ENCODE results near the gene NEO1.

Gene NEO1

DNA sequence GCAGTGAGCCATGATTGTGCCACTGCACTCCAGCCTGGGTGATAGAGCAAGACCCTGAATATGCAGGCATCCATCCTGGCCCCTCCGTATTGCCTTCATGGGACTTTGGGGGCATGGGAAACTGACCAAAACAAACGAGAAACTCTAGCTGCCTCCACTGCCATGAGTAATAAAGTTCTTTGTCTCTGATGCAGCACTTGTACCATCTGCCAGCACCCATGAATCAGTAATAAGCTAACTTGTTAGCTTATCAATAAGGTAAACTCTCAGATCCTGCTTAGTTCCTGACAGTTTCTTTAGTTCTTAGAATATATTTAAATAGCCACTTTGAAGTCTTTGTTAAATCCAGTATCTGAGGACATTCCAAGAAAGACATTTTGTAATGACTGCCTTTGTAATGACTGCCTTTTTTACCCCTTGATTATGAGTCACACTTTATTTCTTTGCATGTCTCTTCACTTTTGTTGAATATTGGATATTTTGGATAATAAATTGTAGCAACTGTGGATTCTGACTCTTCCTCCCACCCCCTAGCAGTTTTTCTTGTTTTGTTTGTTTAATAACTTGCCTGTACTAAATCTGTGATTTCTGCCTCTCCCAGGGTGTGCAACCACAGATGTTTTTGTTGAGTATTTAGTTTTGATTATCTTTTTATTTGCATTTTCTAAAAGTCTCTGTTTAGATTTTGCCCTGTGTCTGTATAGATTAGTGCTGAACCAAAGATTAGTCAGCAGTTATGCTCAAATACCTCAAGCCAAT, 179.6 kb downstream of the NEO1 start:
- TF ChIP-seq, protein P1, sequence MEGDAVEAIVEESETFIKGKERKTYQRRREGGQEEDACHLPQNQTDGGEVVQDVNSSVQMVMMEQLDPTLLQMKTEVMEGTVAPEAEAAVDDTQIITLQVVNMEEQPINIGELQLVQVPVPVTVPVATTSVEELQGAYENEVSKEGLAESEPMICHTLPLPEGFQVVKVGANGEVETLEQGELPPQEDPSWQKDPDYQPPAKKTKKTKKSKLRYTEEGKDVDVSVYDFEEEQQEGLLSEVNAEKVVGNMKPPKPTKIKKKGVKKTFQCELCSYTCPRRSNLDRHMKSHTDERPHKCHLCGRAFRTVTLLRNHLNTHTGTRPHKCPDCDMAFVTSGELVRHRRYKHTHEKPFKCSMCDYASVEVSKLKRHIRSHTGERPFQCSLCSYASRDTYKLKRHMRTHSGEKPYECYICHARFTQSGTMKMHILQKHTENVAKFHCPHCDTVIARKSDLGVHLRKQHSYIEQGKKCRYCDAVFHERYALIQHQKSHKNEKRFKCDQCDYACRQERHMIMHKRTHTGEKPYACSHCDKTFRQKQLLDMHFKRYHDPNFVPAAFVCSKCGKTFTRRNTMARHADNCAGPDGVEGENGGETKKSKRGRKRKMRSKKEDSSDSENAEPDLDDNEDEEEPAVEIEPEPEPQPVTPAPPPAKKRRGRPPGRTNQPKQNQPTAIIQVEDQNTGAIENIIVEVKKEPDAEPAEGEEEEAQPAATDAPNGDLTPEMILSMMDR (IDR thresholded peaks at IDR 0.05; ENCODE audit: extremely low read depth, insufficient read depth, missing control alignments): no peak
- no peak for DNase-seq (ENCODE audit: low spot score)
- in situ Hi-C loops (cut with MboI; ENCODE audit: low pct_unique_long_range_greater_than_20kb, low sequenced_read_pairs, unreplicated experiment): loop anchor here (25.0 kb wide), 1 partner anchor 520 kb away; no protein-coding TSS in a partner anchor

DNA sequence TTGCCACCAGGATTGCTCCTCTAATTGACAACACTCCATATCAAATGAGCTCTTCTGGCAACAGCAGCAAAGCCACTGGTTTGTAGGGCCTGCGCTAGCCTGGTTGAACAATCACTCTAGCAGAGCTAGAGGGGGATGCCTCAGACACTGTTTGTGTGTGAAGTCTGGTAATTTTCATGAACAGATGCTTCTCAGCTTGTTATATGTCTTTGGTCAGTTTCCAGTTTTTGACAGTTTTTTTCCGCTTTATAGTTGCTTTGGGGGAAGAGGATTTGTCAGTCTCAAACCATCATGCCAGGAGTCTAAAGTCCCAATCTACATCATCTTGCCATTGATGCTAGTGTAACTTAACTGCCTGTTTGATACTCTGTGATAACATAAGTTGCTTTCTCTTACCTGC, 180.5 kb downstream of the NEO1 start:
- in situ Hi-C loops (cut with MboI; ENCODE audit: low pct_unique_long_range_greater_than_20kb, low sequenced_read_pairs, unreplicated experiment): loop anchor here (25.0 kb wide), 1 partner anchor 520 kb away; no protein-coding TSS in a partner anchor
- TF ChIP-seq, protein P1 (IDR thresholded peaks at IDR 0.05; ENCODE audit: extremely low read depth, insufficient read depth, missing control alignments): no peak

DNA sequence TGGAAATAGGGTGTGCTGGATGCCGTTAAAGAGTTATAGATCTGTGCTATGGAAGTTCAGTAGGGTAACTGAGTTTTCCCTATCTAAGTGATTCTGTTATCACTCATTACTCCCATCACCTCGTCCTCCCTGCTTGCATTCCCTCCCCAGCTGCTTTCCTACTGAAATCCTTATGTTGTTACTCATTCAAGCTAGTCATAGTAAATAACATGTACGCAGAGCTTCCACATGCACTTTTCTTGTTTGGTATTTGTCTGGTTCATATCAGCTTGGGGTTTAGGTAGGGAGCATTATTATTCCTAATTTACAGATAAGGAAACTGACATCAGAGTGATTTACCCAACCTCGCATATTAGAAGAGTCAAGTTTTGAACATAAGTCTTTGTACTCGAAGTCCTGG, 181.4 kb downstream of the NEO1 start:
- no peak for DNase-seq (ENCODE audit: low spot score)
- in situ Hi-C loops (cut with MboI; ENCODE audit: low pct_unique_long_range_greater_than_20kb, low sequenced_read_pairs, unreplicated experiment): loop anchor here (25.0 kb wide), 1 partner anchor 521 kb away; no protein-coding TSS in a partner anchor
- TF ChIP-seq, protein P1 (IDR thresholded peaks at IDR 0.05; ENCODE audit: extremely low read depth, insufficient read depth, missing control alignments): no peak

More for the DNA sequence above, 180.5 kb downstream of the NEO1 start:
- no peak for DNase-seq (ENCODE audit: low spot score)

DNA sequence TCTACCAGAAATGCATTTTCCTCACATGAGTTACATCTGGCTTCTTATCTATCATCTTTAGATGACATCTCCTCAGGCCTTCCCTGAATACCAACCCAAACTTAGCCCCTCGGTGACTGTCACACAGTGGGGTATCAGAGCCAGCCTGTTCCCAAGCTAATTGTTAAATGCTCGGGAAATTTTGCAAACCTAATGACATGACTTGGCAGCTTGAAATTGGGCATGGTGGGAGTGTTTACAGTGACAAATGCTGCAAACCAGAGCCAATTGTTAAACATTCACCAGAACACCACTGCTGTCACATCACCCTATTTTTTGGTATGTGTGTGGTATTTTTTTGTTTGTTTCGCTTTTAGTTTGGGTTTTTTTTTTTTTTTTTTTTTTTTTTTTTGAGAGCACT, 185.6 kb downstream of the NEO1 start:
- in situ Hi-C loops (cut with MboI; ENCODE audit: low pct_unique_long_range_greater_than_20kb, low sequenced_read_pairs, unreplicated experiment): loop anchor here (25.0 kb wide), 1 partner anchor 526 kb away; no protein-coding TSS in a partner anchor
- DNase-seq (ENCODE audit: low spot score): no peak
- TF ChIP-seq, protein P1 (IDR thresholded peaks at IDR 0.05; ENCODE audit: extremely low read depth, insufficient read depth, missing control alignments): no peak

DNA sequence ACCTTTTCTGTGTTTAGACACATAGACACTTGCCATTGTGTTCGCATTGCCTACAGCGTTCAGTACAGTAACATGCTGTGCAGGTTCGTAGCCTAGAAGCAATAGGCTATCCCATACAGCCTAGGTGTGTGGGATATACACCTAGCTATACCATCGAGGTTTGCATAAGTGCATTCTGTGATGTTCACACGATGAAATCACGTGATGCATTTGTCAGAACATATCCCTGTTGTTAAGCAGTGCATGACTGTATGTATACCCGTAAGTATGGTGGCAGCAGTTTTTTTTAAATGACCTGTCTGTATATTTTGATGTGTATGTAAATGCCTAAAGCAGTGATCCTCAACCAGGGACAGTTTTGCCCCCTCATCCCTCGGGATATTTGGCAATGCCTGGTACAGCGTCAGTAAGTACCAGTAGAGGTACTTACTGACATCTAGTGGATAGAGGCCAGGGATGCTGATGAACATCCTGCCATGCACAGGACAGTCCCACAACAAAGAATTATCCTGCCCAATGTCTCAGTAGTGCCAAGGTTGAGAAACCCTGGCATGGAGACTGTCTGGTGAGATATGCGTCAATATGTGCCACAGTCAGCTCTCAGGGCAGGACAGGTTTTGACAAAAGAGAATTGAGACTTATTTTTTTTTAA, 187.4 kb downstream of the NEO1 start:
- DNase-seq (ENCODE audit: low spot score): no peak
- in situ Hi-C loops (cut with MboI; ENCODE audit: low pct_unique_long_range_greater_than_20kb, low sequenced_read_pairs, unreplicated experiment): loop anchor here (25.0 kb wide), 1 partner anchor 527 kb away; no protein-coding TSS in a partner anchor
- TF ChIP-seq, protein P1 (IDR thresholded peaks at IDR 0.05; ENCODE audit: extremely low read depth, insufficient read depth, missing control alignments): peak; percentile 30

DNA sequence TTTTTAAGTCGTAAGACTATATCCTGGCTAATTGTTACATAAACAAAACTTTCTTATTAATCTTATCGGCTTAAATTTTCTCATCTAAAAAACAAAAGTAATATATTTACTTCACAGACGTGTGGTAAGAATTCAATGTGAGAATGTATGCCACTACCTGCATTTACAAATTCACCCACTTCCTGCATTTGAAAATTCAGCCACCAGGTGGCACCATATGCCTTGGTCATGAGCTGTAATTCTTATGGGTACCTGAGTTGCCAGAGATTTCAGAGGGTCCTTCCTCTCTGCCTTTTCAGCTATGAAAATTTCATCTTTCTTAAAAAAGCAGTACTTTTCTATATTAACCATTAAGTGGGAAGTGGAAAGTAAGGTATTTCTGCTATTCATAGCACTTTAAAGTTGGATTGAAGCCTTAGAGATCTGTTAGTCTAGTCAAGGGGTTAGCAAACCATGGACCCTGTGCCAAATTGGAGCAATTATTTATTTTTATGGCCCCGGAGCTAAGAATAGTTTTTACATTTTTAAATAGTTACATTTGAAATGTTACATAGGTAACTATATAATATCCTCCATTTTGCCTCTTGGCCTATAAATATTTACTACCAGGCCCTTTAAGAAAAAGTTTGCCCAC, 188.7 kb downstream of the NEO1 start:
- peak; percentile 48 for DNase-seq (ENCODE audit: low spot score)
- TF ChIP-seq, protein P1 (IDR thresholded peaks at IDR 0.05; ENCODE audit: extremely low read depth, insufficient read depth, missing control alignments): peak; percentile 82
- in situ Hi-C loops (cut with MboI; ENCODE audit: low pct_unique_long_range_greater_than_20kb, low sequenced_read_pairs, unreplicated experiment): loop anchor here (25.0 kb wide), 1 partner anchor 529 kb away; no protein-coding TSS in a partner anchor
